Endothelial cell (in vitro differentiated cells): ENCODE data around the gene ACTR3. TPM values are rescaled to one million over a fixed set of nuclear protein-coding genes. Genes with fewer than 3 reads are reported as not detected.

ENCODE experiments used
- DNase-seq: peaks from one replicate; pipeline ENCODE4 v3.0.0; 2021; ENCODE audit warnings: low spot score
- H3K27ac Mint-ChIP-seq: one replicate; pipeline ENCODE4 v1.8.0; 2021; ENCODE audit warnings: mixed read lengths, inconsistent platforms; ENCODE audit not compliant: unreplicated experiment
- H3K27me3 Mint-ChIP-seq: one replicate; pipeline ENCODE4 v1.8.0; 2021; ENCODE audit warnings: mild to moderate bottlenecking, moderate library complexity, mixed read lengths, inconsistent platforms; ENCODE audit not compliant: unreplicated experiment
- H3K36me3 Mint-ChIP-seq: one replicate; pipeline ENCODE4 v1.8.0; 2021; ENCODE audit warnings: mild to moderate bottlenecking, low read depth, mixed read lengths, inconsistent platforms; ENCODE audit not compliant: unreplicated experiment
- H3K4me1 Mint-ChIP-seq: one replicate; pipeline ENCODE4 v1.8.0; 2021; ENCODE audit warnings: mild to moderate bottlenecking, mixed read lengths, inconsistent platforms; ENCODE audit not compliant: unreplicated experiment
- H3K4me3 Mint-ChIP-seq: one replicate; pipeline ENCODE4 v1.8.0; 2021; ENCODE audit warnings: mild to moderate bottlenecking, mixed read lengths, inconsistent platforms; ENCODE audit not compliant: unreplicated experiment
- H3K9me3 Mint-ChIP-seq: one replicate; pipeline ENCODE4 v1.8.0; 2021; ENCODE audit warnings: mixed read lengths, inconsistent platforms; ENCODE audit not compliant: unreplicated experiment
- total RNA-seq: library from RNA; stranded (reverse); fragmentation: NEBNext Ultra II Directional; extraction: Animal tissue kit (Norgen Biotek cat#: 25700); gene quantifications from one replicate; pipeline ENCODE4 v1.2.1, GENCODE V29; 2021; ENCODE audit not compliant: unreplicated experiment
- TF ChIP-seq, protein P1 (sequence below): fragments of 200-600 bp; sonication (generic); IDR thresholded peaks from one replicate; pipeline ENCODE4 v1.5.0; 2021; ENCODE audit warnings: antibody characterized with exemption; ENCODE audit not compliant: unreplicated experiment

The ACTR3 gene
- total RNA-seq, 1 donor from 2014 or later = 284 TPM

GRCh38 chr2:113963965-113964364 is 74.1 kb downstream of the ACTR3 start:
- no peak overlapping the region for H3K4me3 Mint-ChIP-seq
- no peak overlapping the region for H3K27ac Mint-ChIP-seq
- DNase-seq = no peak
- TF ChIP-seq, protein P1, sequence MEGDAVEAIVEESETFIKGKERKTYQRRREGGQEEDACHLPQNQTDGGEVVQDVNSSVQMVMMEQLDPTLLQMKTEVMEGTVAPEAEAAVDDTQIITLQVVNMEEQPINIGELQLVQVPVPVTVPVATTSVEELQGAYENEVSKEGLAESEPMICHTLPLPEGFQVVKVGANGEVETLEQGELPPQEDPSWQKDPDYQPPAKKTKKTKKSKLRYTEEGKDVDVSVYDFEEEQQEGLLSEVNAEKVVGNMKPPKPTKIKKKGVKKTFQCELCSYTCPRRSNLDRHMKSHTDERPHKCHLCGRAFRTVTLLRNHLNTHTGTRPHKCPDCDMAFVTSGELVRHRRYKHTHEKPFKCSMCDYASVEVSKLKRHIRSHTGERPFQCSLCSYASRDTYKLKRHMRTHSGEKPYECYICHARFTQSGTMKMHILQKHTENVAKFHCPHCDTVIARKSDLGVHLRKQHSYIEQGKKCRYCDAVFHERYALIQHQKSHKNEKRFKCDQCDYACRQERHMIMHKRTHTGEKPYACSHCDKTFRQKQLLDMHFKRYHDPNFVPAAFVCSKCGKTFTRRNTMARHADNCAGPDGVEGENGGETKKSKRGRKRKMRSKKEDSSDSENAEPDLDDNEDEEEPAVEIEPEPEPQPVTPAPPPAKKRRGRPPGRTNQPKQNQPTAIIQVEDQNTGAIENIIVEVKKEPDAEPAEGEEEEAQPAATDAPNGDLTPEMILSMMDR = no peak
- H3K9me3 Mint-ChIP-seq = no peaks in the 10 kb centered on the region
- no peaks in the 10 kb centered on the region for H3K36me3 Mint-ChIP-seq
- no peaks in the 10 kb centered on the region for H3K27me3 Mint-ChIP-seq
- H3K4me1 Mint-ChIP-seq = no peaks in the 10 kb centered on the region

DNA sequence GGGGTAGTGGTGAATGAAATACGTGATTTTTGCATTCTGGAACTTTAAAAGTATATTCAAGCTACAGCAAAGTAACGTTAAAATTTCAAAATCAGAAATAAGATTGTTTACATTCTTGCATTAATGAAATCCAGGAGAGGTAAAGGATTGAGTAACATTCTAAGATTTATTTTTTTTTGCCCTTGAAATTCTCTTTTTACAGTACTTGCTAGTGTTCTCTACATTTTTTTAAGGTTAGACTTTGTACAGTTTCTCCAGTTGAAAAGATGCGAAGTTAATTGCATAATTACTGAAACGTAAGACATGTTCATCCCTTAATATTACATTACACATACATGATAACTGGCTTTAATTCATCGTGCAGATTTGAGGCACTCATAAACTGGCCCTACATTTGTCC is 74.5 kb downstream of the ACTR3 start:
- H3K4me3 Mint-ChIP-seq = no peak overlapping the region
- TF ChIP-seq, protein P1 = no peak
- H3K27me3 Mint-ChIP-seq = no peaks in the 10 kb centered on the region
- H3K4me1 Mint-ChIP-seq = no peaks in the 10 kb centered on the region
- H3K27ac Mint-ChIP-seq = no peak overlapping the region
- no peaks in the 10 kb centered on the region for H3K9me3 Mint-ChIP-seq
- no peaks in the 10 kb centered on the region for H3K36me3 Mint-ChIP-seq
- DNase-seq = no peak

GRCh38 chr2:113965228-113965627 is 75.3 kb downstream of the ACTR3 start:
- H3K4me3 Mint-ChIP-seq = no peak overlapping the region
- no peak overlapping the region for H3K27ac Mint-ChIP-seq
- H3K4me1 Mint-ChIP-seq = no peaks in the 10 kb centered on the region
- H3K36me3 Mint-ChIP-seq = peaks cover 3% of the 10 kb centered on the region
- H3K27me3 Mint-ChIP-seq = no peaks in the 10 kb centered on the region
- TF ChIP-seq, protein P1 = no peak
- H3K9me3 Mint-ChIP-seq = no peaks in the 10 kb centered on the region
- DNase-seq = no peak

GRCh38 chr2:113965644-113966043 is 75.8 kb downstream of the ACTR3 start:
- Mint-ChIP-seq H3K27me3 (no peaks in the 10 kb centered on the region), H3K36me3 (peaks cover 3% of the 10 kb centered on the region), H3K4me1 (peaks cover 4% of the 10 kb centered on the region), H3K4me3 (no peak overlapping the region), H3K9me3 (no peaks in the 10 kb centered on the region), H3K27ac (no peak overlapping the region)
- TF ChIP-seq, protein P1 = peak; percentile 57
- DNase-seq = peak; percentile 54

GRCh38 chr2:113966171-113966570 is 76.3 kb downstream of the ACTR3 start:
- H3K27me3 Mint-ChIP-seq = no peaks in the 10 kb centered on the region
- H3K36me3 Mint-ChIP-seq = peaks cover 4% of the 10 kb centered on the region
- TF ChIP-seq, protein P1 = no peak
- no peak overlapping the region for H3K4me3 Mint-ChIP-seq
- H3K9me3 Mint-ChIP-seq = no peaks in the 10 kb centered on the region
- no peak for DNase-seq
- H3K27ac Mint-ChIP-seq = no peak overlapping the region
- peaks cover 8% of the 10 kb centered on the region for H3K4me1 Mint-ChIP-seq
